Measurements from ENCODE around the gene C1QB.

DNA sequence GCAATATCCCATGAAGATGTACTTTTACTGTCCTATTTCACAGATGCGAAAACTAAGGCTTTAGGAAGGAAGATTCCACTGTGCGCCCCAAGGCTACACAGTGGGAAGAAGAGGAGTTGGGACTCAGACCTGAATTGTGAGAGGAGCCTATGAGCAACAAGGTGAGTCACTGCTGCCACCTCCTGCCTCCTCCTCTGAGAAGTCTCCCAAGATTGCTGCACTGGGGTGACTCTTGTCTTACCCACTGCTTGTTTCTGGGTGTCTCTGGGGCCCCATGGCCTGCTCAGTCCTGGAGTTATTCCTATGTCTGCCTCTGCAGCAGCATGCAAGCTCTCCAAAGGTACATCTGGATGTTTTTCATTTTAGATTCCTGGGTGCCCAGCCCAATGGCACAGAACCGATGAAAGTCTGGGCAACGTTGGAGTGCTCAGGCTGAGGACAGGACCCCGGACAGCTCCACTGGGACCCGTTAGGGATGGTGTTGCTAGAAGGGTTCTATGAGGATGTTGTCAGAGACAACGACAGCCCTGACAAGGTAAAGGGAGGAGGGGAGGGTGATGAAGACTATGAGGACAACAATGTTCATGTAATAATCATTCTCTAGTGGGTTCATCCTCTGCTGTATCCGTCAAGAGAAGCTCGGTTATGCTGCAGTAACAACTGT, 27.6 kb upstream of the C1QB start:
- TF ChIP-seq RXRA (IDR thresholded peaks at IDR 0.05; ENCODE audit: borderline replicate concordance, low read depth): no peak
- TF ChIP-seq, protein P1, sequence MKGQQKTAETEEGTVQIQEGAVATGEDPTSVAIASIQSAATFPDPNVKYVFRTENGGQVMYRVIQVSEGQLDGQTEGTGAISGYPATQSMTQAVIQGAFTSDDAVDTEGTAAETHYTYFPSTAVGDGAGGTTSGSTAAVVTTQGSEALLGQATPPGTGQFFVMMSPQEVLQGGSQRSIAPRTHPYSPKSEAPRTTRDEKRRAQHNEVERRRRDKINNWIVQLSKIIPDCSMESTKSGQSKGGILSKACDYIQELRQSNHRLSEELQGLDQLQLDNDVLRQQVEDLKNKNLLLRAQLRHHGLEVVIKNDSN (IDR thresholded peaks at IDR 0.05; ENCODE audit: borderline replicate concordance, low read depth): no peak
- TF ChIP-seq, protein P2, sequence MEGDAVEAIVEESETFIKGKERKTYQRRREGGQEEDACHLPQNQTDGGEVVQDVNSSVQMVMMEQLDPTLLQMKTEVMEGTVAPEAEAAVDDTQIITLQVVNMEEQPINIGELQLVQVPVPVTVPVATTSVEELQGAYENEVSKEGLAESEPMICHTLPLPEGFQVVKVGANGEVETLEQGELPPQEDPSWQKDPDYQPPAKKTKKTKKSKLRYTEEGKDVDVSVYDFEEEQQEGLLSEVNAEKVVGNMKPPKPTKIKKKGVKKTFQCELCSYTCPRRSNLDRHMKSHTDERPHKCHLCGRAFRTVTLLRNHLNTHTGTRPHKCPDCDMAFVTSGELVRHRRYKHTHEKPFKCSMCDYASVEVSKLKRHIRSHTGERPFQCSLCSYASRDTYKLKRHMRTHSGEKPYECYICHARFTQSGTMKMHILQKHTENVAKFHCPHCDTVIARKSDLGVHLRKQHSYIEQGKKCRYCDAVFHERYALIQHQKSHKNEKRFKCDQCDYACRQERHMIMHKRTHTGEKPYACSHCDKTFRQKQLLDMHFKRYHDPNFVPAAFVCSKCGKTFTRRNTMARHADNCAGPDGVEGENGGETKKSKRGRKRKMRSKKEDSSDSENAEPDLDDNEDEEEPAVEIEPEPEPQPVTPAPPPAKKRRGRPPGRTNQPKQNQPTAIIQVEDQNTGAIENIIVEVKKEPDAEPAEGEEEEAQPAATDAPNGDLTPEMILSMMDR (IDR thresholded peaks at IDR 0.05): no peak
- no peak for TF ChIP-seq JUND (IDR thresholded peaks at IDR 0.05)
- TF ChIP-seq, protein P3, sequence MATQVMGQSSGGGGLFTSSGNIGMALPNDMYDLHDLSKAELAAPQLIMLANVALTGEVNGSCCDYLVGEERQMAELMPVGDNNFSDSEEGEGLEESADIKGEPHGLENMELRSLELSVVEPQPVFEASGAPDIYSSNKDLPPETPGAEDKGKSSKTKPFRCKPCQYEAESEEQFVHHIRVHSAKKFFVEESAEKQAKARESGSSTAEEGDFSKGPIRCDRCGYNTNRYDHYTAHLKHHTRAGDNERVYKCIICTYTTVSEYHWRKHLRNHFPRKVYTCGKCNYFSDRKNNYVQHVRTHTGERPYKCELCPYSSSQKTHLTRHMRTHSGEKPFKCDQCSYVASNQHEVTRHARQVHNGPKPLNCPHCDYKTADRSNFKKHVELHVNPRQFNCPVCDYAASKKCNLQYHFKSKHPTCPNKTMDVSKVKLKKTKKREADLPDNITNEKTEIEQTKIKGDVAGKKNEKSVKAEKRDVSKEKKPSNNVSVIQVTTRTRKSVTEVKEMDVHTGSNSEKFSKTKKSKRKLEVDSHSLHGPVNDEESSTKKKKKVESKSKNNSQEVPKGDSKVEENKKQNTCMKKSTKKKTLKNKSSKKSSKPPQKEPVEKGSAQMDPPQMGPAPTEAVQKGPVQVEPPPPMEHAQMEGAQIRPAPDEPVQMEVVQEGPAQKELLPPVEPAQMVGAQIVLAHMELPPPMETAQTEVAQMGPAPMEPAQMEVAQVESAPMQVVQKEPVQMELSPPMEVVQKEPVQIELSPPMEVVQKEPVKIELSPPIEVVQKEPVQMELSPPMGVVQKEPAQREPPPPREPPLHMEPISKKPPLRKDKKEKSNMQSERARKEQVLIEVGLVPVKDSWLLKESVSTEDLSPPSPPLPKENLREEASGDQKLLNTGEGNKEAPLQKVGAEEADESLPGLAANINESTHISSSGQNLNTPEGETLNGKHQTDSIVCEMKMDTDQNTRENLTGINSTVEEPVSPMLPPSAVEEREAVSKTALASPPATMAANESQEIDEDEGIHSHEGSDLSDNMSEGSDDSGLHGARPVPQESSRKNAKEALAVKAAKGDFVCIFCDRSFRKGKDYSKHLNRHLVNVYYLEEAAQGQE (IDR thresholded peaks at IDR 0.05; ENCODE audit: low read depth, low read length): peak; percentile 94
- TF ChIP-seq EP300 (IDR thresholded peaks at IDR 0.05; ENCODE audit: borderline replicate concordance in 1 of 2, low read depth in 1 of 2, low read length in 1 of 2): no peak
- TF ChIP-seq RAD21 (IDR thresholded peaks at IDR 0.05; ENCODE audit: low read length): no peak
- no peak for TF ChIP-seq FOXM1 (IDR thresholded peaks at IDR 0.05; ENCODE audit: low read depth)
- no peak for TF ChIP-seq RCOR1 (IDR thresholded peaks at IDR 0.05; ENCODE audit: low read length)
- no peak for TF ChIP-seq TCF12 (IDR thresholded peaks at IDR 0.05)
- no peak for TF ChIP-seq POLR2AphosphoS5 (IDR thresholded peaks at IDR 0.05; ENCODE audit: low read depth, low read length)

All from SK-N-SH (cell line).